ENCODE results near the gene TOGARAM2. TPM values are rescaled to one million over a fixed set of nuclear protein-coding genes. Genes with fewer than 3 reads are reported as not detected.

The TOGARAM2 gene
- total and polyA plus RNA-seq, 2 of the 8 experiments (the other 6 are each of a cell fraction or from before 2014, with no cell fraction given): 0.42 to 1.4 TPM

GRCh38 chr2:29071032-29071975 is 90.2 kb downstream of the TOGARAM2 start (continued):
- TF ChIP-seq YY1 (IDR thresholded peaks at IDR 0.05; ENCODE audit: low read depth, low read length) (no peak), GABPA (IDR thresholded peaks at IDR 0.05; ENCODE audit: borderline replicate concordance, insufficient read depth, low read length) (no peak), CREB1 (IDR thresholded peaks at IDR 0.05) (no peak), SIRT6 (IDR thresholded peaks at IDR 0.05; ENCODE audit: low read length) (no peak), FOSL1 (IDR thresholded peaks at IDR 0.05; ENCODE audit: insufficient read depth, low read depth, low read length) (no peak)

All from H1 (cell line).